ENCODE results near the gene PHLPP1. TPM values are rescaled to one million over a fixed set of nuclear protein-coding genes. Genes with fewer than 3 reads are reported as not detected.

PHLPP1 gene
- total RNA-seq, 1 donor from 2014 or later = 47.3 TPM

GRCh38 chr18:63007231-63007630, 291.9 kb downstream of the PHLPP1 start:
- no peak for DNase-seq (ENCODE audit: low spot score)
- Mint-ChIP-seq H3K9me3 (ENCODE audit: unreplicated experiment) (no peaks in the 10 kb centered on the region), H3K4me3 (ENCODE audit: unreplicated experiment) (no peak overlapping the region), H3K36me3 (ENCODE audit: low read depth, unreplicated experiment) (no peaks in the 10 kb centered on the region), H3K27me3 (ENCODE audit: unreplicated experiment) (no peaks in the 10 kb centered on the region), H3K27ac (ENCODE audit: unreplicated experiment) (no peak overlapping the region), H3K4me1 (ENCODE audit: unreplicated experiment) (peaks cover 6% of the 10 kb centered on the region)
- no peak for TF ChIP-seq CTCF (IDR thresholded peaks at IDR 0.05; ENCODE audit: unreplicated experiment)

GRCh38 chr18:63016270-63016669, 300.9 kb downstream of the PHLPP1 start:
- no peaks in the 10 kb centered on the region for H3K4me1 Mint-ChIP-seq (ENCODE audit: unreplicated experiment)
- DNase-seq (ENCODE audit: low spot score) = peak; percentile 47
- no peaks in the 10 kb centered on the region for H3K9me3 Mint-ChIP-seq (ENCODE audit: unreplicated experiment)
- H3K27ac Mint-ChIP-seq (ENCODE audit: unreplicated experiment) = no peak overlapping the region
- peak; percentile 82 for TF ChIP-seq CTCF (IDR thresholded peaks at IDR 0.05; ENCODE audit: unreplicated experiment)
- no peak overlapping the region for H3K4me3 Mint-ChIP-seq (ENCODE audit: unreplicated experiment)
- H3K27me3 Mint-ChIP-seq (ENCODE audit: unreplicated experiment) = peaks cover 4% of the 10 kb centered on the region
- H3K36me3 Mint-ChIP-seq (ENCODE audit: low read depth, unreplicated experiment) = peaks cover 3% of the 10 kb centered on the region

- DNase-seq (ENCODE audit: low spot score) = no peak
- Mint-ChIP-seq H3K27me3 (ENCODE audit: unreplicated experiment) (peaks cover 4% of the 10 kb centered on the region), H3K4me3 (ENCODE audit: unreplicated experiment) (no peak overlapping the region), H3K27ac (ENCODE audit: unreplicated experiment) (no peak overlapping the region), H3K36me3 (ENCODE audit: low read depth, unreplicated experiment) (peaks cover 3% of the 10 kb centered on the region), H3K9me3 (ENCODE audit: unreplicated experiment) (no peaks in the 10 kb centered on the region), H3K4me1 (ENCODE audit: unreplicated experiment) (no peaks in the 10 kb centered on the region)
- TF ChIP-seq CTCF (IDR thresholded peaks at IDR 0.05; ENCODE audit: unreplicated experiment) = no peak
Observed at GRCh38 chr18:63017076-63017475, 301.7 kb downstream of the PHLPP1 start.

- H3K4me1 Mint-ChIP-seq (ENCODE audit: unreplicated experiment) = no peaks in the 10 kb centered on the region
- peaks cover 3% of the 10 kb centered on the region for H3K36me3 Mint-ChIP-seq (ENCODE audit: low read depth, unreplicated experiment)
- H3K27me3 Mint-ChIP-seq (ENCODE audit: unreplicated experiment) = peaks cover 4% of the 10 kb centered on the region
- no peak overlapping the region for H3K27ac Mint-ChIP-seq (ENCODE audit: unreplicated experiment)
- H3K4me3 Mint-ChIP-seq (ENCODE audit: unreplicated experiment) = peak overlapping the region; percentile 60
- no peak for TF ChIP-seq CTCF (IDR thresholded peaks at IDR 0.05; ENCODE audit: unreplicated experiment)
- DNase-seq (ENCODE audit: low spot score) = no peak
- no peaks in the 10 kb centered on the region for H3K9me3 Mint-ChIP-seq (ENCODE audit: unreplicated experiment)
Observed at GRCh38 chr18:63017977-63018376, 302.6 kb downstream of the PHLPP1 start.

- Mint-ChIP-seq H3K27ac (ENCODE audit: unreplicated experiment) (no peak overlapping the region), H3K36me3 (ENCODE audit: low read depth, unreplicated experiment) (peaks cover 3% of the 10 kb centered on the region)
Observed at GRCh38 chr18:63022429-63023022, 307.2 kb downstream of the PHLPP1 start.

More at GRCh38 chr18:63022429-63023022, 307.2 kb downstream of the PHLPP1 start:
- no peaks in the 10 kb centered on the region for H3K9me3 Mint-ChIP-seq (ENCODE audit: unreplicated experiment)
- H3K4me3 Mint-ChIP-seq (ENCODE audit: unreplicated experiment) = no peak overlapping the region
- peak; percentile 75 for TF ChIP-seq CTCF (IDR thresholded peaks at IDR 0.05; ENCODE audit: unreplicated experiment)
- peaks cover 5% of the 10 kb centered on the region for H3K27me3 Mint-ChIP-seq (ENCODE audit: unreplicated experiment)
- DNase-seq (ENCODE audit: low spot score) = peak; percentile 67
- no peaks in the 10 kb centered on the region for H3K4me1 Mint-ChIP-seq (ENCODE audit: unreplicated experiment)

Measured in endothelial cell (in vitro differentiated cells).